NCI-H2029 (cell line): ENCODE results near the gene CRADD.
A peak's percentile ranks its signal among the peaks of the same experiment; 100 is the strongest.
"Not testable (repeated sequence)": the region's sequence is repeated elsewhere in the genome, so short reads cannot be mapped to it uniquely, and the experiment has no call there.

ENCODE experiments used
- DNase-seq: peaks from one replicate; lab custom pipeline; 2025; lab: John Stamatoyannopoulos, UW

The CRADD gene

DNA sequence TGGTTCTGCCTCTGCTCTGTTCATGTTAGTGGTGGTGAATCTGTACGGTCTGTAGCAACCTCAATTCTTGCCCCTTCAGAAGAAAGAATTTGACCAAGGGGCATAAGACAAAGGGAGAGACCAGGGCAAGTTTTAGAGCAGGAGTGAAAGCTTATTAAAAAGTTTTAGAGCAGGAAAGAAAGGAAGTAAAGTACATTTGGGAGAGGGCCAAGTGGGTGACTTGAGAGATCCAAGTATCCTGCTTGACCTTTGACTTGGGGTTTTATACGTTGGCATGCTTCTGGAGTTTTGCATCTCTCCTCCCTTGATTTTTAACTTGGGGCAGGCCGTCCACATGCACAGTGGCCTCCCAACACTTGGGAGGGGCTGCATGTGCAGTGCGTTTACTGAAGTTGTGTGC is 225.0 kb downstream of the CRADD start:
- DNase-seq: no peak

DNA sequence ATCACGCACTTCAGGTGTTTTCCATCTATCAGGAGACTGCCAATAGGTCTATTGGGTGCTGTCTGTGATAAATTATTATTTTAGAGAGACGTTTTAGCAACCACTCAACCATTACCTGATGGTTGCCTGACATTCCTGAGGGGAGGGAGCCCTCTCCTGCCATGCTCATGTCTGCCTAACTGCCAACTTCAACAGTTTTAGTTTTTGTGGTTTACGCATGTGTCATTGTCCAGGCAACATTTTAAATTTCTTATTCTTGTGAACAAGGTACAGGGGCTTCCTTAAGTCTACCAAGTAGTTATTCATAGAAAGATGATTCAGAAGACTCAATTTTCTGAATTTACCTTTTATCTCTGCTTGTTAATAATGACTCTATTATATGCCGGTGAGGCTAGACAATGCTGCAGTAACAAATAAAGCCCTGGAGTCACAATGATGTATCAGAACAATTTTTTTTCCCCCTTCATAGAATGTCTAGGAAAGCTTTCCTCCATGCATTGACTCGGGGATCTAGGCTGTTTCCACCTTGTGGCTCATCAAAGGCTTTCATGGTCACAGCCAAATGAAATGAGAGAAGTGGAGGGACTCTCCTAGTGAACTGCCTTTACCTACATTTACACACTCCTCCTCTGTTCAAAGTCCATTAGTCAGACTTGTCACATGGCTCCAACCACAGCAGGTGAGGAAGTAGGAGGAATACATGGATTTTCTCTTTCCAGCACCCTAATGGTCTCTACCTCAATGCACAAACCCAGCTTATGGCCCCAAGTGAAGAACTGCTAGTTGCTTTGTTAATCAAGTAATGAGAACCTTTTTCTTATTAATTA is 225.8 kb downstream of the CRADD start:
- no peak for DNase-seq

DNA sequence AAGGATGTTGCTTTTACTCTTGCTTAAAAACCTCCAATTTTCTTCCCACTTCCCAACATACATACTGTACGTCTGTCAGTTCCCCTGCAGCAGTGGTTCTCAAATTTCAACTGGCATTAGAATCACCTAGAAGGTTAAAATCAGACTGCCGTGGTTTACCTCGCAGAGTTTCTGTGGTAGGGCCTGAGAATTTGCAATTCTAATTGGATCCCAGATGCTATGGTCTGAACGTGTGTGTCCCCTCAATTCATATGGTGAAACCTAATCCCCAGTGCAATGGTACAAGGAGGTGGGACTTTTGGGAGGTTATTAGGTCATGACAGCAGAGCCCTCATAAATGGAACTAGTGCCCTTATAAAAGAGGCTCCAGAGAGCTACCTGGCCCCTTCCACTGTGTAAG is 226.9 kb downstream of the CRADD start:
- DNase-seq: no peak

DNA sequence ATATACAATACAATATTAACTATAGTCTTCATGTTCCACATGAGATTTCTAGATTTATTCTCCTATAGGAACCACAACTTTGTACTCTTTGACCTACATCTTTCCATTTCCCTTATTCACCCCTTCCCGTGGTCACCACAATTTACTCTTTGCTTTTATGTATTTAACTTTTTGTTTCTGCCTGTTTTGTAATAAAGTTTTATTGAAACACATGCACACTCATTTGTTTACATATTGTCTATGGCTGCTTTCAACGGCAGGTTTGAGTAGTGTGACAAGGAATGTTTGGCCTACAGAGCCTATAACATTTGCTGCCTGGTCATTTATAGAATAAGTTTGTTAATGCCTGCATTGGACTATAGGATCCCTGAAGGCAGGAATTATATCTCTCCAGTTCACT is 231.1 kb downstream of the CRADD start:
- no peak for DNase-seq

DNA sequence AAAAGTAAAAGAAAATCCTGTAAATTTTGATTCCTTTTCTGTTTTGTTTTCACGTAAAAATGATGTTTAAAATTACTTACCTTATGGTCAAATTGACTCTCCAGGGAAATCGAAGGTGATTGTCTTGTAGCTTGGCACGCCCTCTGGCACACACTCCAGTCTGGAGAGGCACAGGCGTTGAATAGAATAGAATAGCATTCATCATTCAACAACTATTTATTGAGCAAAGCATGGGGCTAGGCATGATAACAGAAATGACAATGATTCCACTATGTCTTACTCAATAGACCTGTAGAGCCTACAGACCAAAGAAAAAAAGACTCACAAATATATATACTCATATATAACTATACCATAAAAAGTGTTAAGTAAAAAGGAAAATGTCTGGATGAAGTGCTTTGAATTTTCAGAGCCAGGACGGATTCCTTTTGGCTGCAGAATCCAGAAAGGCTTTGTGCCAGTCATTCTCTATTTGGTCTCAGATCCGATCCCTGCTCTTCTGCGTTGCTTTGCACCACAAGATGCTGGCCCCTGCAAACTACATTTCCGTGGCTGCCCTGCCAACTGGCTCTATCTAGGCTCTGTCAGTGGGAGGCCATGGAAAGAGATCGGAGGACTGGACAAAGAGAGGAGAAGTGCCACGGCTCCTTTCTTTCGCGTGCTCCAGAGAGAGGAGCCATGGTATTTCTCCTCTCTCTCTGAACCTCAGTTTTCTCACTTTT is 231.8 kb downstream of the CRADD start:
- peak; percentile 27 for DNase-seq

DNA sequence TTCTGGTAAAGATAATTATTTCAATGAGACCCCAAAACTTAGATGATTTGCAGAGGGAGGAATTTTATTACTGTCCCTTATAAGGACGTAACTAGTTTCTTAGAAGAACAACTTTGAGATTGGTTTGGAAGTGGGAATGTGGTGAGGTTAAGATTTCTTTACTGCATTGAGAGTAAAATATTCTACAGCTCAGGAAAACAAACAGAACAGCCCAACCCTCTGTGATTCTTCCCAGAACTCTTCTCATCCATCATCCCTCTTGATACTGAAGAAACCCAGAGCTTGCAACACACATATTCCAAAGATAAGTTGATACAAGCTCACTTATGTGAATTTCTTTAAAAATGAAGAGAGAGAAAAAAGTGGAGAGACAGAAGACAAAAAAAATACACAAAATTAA is 234.2 kb downstream of the CRADD start:
- DNase-seq: no peak

DNA sequence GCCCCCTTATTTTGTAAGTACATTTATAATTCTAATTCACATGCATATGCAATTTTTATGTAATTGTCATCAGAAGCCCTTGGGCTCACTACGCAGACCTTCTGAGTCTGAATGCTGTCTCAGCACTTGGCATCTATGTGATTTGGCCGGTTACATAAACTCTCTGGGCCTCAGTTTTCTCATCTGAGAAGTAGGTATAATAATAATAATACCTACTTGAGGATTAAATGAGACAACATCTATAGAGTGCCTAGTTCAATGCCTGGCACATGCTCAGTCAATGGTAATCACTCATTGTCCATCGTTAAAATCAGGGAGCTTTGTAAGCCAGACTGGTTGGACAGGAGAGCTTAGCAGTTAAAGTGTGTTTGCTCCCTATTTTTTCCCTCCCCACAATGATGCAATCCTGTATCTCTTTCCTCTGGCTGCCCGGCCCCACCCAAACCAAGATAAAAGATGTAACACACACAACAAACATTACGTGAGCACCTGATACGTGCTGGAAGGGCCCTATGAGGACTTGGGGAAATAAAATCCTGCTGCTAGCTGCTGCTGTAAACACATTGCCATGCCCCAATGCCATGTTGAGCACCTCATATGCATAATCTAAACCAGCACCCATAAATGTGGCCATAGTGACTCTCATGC is 235.0 kb downstream of the CRADD start:
- no peak for DNase-seq

DNA sequence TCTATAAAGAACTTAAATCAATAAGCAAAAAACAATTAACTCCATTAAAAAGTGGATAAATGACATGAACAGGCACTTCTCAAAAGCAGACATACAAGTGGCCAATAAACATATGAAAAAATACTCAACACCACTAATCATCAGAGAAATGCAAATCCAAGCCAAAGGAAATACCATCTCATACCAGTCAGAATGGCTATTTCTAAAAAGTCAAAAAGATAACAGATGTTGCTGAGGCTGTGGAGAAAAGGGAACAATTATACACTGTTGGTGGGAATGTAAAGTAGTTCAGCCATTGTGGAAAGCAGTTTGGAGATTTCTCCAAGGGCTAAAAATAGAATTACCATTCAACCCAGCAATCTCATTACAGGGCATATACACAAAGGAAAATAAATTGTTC is 236.7 kb downstream of the CRADD start:
- no peak for DNase-seq

DNA sequence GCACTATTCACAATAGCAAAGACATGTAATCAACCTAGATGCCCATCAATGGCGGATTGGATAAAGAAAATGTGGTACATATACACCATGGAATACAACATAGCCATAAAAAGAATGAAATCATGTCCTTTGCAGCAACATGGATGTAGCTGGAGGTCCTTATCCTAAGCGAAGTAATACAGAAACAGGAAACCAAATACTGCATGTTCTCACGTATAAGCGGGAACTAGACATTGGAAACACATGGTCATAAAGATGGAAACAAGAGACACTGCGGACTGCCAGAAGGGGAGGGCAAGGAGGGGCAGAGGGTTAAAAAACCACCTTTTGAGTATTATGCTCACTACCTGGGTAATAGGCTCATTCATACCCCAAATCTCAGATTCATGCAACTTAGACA is 237.1 kb downstream of the CRADD start:
- no peak for DNase-seq

DNA sequence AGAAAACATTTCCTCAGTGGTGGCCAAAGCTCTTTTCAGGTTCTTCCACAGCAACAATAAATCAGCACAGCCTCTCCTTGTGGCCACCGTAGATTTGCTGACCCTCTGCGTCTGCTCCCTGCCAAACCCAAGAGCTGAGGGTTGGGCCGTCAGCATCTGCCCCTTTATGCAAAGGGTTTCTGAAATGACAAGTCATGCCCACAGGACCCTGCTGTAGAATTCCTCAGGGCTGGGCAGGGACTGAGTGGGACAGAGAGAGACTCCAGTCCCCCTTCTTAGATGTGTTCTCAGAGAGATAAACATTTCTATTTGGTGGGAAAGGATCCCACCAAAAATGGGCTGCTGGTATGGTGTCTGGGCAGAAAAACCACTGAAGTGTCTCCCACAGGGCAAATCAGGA is 238.2 kb downstream of the CRADD start:
- DNase-seq: no peak

DNA sequence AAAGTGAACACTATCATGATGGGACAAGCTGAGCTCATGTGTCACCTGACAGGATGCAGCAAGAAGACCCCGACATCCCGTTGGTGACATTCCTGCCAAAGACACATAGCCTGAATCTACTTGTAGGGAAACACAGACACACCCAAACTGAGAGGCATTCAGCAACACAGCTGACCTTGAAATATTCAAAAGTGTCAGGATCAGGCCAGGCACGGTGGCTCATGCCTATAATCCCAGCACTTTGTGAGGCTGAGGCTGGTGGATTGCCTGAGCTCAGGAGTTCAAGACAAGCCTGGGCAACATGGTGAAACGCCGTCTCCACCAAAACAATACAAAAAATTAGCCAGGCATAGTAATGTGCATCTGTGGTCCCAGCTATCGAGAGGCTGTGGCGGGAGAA is 239.2 kb downstream of the CRADD start:
- no peak for DNase-seq

DNA sequence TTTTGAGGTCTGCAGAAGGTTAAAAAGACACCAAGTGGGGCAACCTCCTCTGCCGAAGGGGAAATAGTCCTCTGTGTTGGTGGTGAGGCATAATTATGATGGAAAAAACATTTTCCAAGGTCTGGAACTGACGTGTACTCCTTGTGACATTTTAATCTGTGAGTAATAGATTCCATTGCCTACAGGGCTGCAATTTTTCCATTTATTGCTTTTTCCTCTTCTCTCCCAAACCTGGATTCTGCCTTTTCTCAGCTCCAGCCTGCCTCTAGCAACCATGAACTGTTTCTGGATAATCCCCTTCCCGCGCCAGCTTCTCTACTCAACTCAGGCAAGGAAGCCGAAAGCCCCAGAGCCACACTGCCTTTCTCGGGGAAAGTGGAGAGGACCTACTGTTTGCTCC is 241.1 kb downstream of the CRADD start:
- DNase-seq: no peak

DNA sequence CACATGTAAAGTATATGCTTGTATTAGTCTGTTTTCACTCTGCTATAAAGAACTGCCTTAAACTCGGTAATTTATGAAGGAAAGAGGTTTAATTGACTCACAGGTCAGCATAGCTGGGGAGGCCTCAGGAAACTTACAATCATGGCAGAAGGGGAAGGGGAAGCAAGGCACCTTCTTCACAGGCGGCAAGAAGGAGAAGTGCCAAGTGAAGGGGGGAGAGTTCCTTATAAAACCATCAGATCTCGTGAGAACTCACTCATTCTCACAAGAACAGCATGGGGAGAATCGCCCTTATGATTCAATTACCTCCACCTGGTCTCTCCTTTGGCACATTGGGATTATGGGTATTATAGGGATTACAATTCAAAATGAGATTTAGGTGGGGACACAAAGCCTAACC is 241.7 kb downstream of the CRADD start:
- no peak for DNase-seq

DNA sequence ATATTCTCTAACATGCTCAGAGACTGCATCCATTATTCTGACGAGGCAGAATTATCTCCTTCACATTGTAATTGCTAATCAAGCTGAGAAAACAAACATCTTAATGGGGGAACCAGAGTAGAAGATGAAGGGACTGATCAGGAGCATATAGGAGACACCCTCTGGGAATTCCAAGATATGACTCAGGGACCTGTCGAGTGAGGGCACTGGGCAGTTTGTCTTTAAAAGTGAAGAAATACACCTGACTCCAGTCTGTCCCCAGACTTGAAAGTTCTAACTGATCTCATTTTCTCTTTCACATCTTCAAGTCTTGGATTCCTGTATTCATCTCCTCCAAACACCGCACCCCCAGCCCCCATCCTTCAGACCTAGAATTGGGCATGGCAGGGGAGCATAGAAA is 244.3 kb downstream of the CRADD start:
- DNase-seq: no peak

DNA sequence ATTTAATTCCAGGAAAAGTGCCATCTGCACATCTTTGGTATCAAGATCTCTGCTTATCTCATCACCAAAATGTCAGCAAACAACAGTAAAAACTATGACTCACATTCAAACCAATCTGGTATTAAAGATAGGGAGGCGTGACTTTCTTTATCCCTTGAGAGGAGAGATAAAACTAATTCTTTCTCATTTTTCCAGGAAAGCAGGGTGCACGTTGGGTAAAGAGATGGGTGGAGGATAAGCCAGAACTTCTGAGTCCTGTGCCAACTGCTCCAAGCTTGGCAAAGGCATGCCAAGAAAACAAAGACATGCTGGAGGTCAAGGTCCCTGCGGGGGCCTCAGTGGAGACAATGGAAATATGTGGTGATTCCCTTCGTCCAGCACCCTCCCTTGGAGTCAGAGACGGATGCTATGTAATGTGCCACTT is 245.4 kb downstream of the CRADD start:
- DNase-seq: no peak

DNA sequence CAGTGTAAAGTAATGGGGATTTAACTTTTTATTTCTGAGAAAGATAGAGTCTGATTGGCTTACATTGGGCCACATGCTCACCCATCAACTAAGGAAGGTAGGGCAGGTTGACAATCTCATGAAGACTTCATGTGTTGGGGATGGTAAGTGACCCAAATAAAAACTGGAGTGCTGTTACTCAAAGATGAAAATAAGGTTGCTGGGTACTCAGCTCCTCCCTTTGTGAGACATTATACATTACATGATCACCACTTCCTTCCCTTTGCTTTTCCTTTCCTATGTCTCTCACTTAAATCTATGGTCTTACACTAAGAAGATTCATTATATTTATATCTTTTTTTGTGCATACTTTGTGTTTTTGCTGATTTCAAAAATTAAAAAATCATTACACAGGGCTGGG is 247.2 kb downstream of the CRADD start:
- DNase-seq: no peak

DNA sequence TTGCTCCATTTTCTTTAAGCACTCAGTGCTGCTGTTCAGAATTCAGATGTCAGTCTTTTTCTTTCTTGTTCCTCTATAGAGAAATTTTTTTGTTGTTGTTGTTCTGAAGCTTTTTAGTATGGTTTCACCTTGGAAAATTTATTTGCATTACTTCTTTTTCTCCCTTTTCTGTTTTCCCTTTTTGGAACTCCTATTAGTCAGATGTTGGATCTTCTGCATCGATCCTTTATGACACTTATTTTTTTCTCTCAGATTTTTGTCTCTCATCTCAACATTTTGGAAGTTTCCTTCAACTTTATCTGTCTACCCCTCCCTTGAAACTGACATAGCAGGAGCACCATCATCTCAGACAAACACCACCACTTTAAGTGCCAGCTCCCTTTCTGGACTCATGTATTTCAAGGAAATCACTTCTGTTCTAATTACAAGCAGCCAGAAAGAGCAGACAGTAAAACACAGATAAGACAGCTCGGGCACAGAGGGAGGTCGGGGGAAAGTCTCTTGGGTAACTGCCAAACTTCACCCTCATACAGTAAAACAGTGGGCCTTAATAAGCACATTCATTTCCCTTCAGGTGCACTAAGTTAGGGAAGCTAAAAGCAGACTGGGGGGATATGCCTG is 248.5 kb downstream of the CRADD start:
- DNase-seq: no peak

DNA sequence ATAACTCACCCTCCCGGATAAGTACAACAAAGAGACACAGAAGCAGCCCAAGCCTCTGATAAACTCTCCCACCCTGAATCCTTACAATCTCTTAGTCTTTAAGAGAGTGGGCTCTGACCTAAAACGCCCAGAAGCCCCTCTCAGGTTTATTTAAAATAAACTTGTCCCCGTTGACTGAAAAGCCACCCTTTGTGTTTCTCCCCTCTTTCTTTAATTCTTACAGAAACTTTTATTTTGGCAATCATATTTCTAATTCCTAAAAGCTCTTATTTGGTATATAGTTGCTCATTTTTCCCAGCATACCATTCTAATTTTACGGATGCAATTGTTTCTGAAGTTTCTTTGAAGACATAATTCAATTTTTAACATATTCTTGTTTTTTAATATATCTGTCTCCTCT is 249.1 kb downstream of the CRADD start:
- no peak for DNase-seq

DNA sequence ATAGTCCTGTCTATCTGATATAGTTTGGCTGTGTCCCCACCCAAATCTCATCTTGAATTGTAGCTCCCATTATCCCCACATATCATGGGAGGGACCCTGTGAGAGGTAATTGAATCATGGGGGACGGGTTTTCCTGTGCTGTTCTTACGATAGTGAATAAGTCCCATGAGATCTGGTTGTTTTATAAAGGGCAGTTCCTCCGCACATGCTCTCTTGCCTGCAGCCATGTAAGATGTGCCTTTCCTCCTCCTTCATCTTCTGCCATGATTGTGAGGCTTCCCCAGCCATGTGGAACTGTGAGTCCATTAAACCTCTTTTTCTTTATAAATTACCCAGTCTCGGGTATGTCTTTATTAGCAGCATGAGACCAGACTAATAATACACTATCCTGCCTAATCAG is 251.9 kb downstream of the CRADD start:
- DNase-seq: not testable (repeated sequence)

DNA sequence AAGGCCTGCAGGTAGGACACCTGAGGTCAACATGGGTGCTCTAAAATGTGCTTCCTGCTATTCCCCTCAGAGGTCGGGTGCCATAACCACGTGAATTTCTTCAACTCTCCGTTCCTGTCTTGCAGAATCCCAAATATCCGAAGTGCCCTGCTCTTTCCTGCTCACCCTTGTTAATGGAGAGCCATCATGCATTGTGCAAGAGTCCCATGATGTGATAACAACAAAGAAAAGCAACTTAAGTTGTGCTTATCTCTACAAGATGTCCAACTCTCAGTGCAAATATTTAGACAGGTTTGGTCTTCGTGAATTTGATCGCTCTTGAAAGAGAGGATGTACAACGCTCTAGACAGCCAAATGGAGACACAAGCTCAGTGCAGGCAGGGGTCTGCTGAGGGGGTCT is 260.6 kb downstream of the CRADD start:
- no peak for DNase-seq

DNA sequence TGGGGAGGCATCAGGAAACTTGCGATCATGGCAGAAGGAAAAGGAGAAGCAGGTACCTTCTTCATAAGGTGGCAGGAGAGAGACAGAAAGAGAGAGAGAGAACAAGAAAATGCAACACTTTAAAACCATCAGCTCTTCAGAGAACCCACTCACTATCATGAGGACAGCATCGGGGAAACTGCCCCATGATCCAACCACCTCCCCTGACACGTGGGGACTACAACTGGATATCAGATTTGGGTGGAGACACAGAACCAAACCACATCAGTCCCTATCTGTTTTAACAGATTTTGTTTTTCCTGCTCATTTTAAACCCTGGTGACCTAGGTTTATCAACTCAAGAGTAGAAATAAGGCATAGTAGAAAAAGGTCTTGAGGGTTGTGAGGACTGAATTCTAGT is 261.1 kb downstream of the CRADD start:
- no peak for DNase-seq

DNA sequence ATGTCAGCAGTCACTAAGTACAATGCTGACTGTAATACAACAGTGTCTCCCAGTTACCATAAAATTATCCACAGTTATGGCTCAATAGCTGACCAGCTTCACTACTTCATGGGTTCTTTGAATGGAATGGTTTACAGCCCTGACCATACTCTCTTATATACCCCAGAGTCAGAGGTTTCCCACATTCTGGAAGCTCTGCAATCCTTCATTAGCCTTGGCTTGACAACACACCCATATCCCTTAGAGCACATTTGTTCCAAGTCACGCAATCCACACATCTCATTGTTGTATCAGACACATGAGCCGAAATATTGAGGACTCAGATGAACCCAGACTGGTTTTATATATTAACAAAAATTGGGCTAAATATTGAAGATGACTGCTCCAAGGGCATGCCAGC is 261.8 kb downstream of the CRADD start:
- DNase-seq: no peak
